Liver (tissue), 9 donors: ENCODE results near the gene HERC5. TPM values are rescaled to one million over a fixed set of nuclear protein-coding genes. Genes with fewer than 3 reads are reported as not detected.
"Not testable (repeated sequence)": the region's sequence is repeated elsewhere in the genome, so short reads cannot be mapped to it uniquely, and the experiment has no call there.

Experiments
- DNase-seq: peaks from one replicate; pipeline ENCODE4 v3.0.0-alpha.2; 2017; ENCODE audit warnings: low spot score
- H3K27ac ChIP-seq, 2 donors: one replicate each; pipeline ENCODE4 v1.7.0; 2013; ENCODE audit warnings: inconsistent platforms in 2 of 2, low read length in 2 of 2, control low read depth in 1 of 2, low read depth in 1 of 2, mild to moderate bottlenecking in 1 of 2
- H3K27me3 ChIP-seq, 4 donors: one replicate each; pipeline versions ENCODE4 v1.6.1 to v1.7.0; 2013; ENCODE audit warnings: low read length in 3 of 4, inconsistent platforms in 1 of 4, mild to moderate bottlenecking in 1 of 4, moderate library complexity in 1 of 4; ENCODE audit not compliant: control insufficient read depth in 4 of 4, insufficient read depth in 4 of 4
- H3K36me3 ChIP-seq, 4 donors: one replicate each; pipeline versions ENCODE4 v1.6.1 to v1.7.0; 2013; ENCODE audit warnings: low read length in 3 of 4, mild to moderate bottlenecking in 3 of 4, low read depth in 1 of 4, moderate library complexity in 1 of 4; ENCODE audit not compliant: control insufficient read depth in 4 of 4, insufficient read depth in 3 of 4
- H3K4me1 ChIP-seq, 4 donors: one replicate each; pipeline versions ENCODE4 v1.6.1 to v1.7.0; 2013; ENCODE audit warnings: low read length in 3 of 4, mild to moderate bottlenecking in 3 of 4, moderate library complexity in 1 of 4; ENCODE audit not compliant: control insufficient read depth in 4 of 4, insufficient read depth in 4 of 4
- H3K4me3 ChIP-seq, 3 donors: one replicate each; pipeline versions ENCODE4 v1.6.1 to v1.7.0; 2013; ENCODE audit warnings: low read length in 3 of 3, control low read depth in 1 of 3, low read depth in 1 of 3, mild to moderate bottlenecking in 1 of 3
- H3K9ac ChIP-seq, 2 donors: one replicate each; pipeline ENCODE4 v1.7.0; 2013; ENCODE audit warnings: low read length in 2 of 2, mild to moderate bottlenecking in 2 of 2, moderate library complexity in 2 of 2, control low read depth in 1 of 2, low read depth in 1 of 2
- H3K9me3 ChIP-seq, 4 donors: one replicate each; pipeline versions ENCODE4 v1.6.1 to v1.7.0; 2013; ENCODE audit warnings: low read length in 3 of 4; ENCODE audit not compliant: control insufficient read depth in 4 of 4
- ATF3 ChIP-seq: IDR thresholded peaks from 2 replicates; pipeline ENCODE4 v1.6.1; 2016; ENCODE audit warnings: antibody characterized with exemption
- CTCF ChIP-seq: fragments of 150-350 bp; IDR thresholded peaks from 2 replicates; pipeline ENCODE4 v1.5.1; 2017; ENCODE audit warnings: improper control_type of control experiment, low read depth, low read length; ENCODE audit not compliant: missing input control
- EGR1 ChIP-seq, 2 donors: IDR thresholded peaks; 2 replicates each; pipeline ENCODE4 v1.6.1; 2016 to 2018; ENCODE audit warnings: antibody characterized with exemption in 2 of 2, low read depth in 2 of 2
- FOXA1 ChIP-seq: IDR thresholded peaks from 2 replicates; pipeline ENCODE4 v1.6.1; 2016; ENCODE audit warnings: antibody characterized with exemption
- FOXA2 ChIP-seq: IDR thresholded peaks from 2 replicates; pipeline ENCODE4 v1.6.1; 2016; ENCODE audit warnings: antibody characterized with exemption
- GABPA ChIP-seq, 2 donors: IDR thresholded peaks in 1 of 2; conservative IDR thresholded peaks in 1 of 2; 2 replicates each; pipeline ENCODE4 v1.6.1; 2016; ENCODE audit warnings: antibody characterized with exemption in 2 of 2, mild to moderate bottlenecking in 1 of 2, moderate library complexity in 1 of 2
- HNF4A ChIP-seq, 2 donors: conservative IDR thresholded peaks; 2 replicates each; pipeline ENCODE4 v1.6.1; 2016; ENCODE audit warnings: antibody characterized with exemption in 2 of 2, mild to moderate bottlenecking in 2 of 2
- HNF4G ChIP-seq: IDR thresholded peaks from 2 replicates; pipeline ENCODE4 v1.6.1; 2016; ENCODE audit warnings: antibody characterized with exemption
- JUND ChIP-seq, 2 donors: IDR thresholded peaks; 2 replicates each; pipeline ENCODE4 v1.6.1; 2016; ENCODE audit warnings: antibody characterized with exemption in 2 of 2
- MAX ChIP-seq: IDR thresholded peaks from 2 replicates; pipeline ENCODE4 v1.6.1; 2016; ENCODE audit warnings: antibody characterized with exemption
- NR2F2 ChIP-seq: IDR thresholded peaks from 2 replicates; pipeline ENCODE4 v1.6.1; 2016; ENCODE audit warnings: antibody characterized with exemption
- RAD21 ChIP-seq, 2 donors: IDR thresholded peaks; 2 replicates each; pipeline ENCODE4 v1.6.1; 2016; ENCODE audit warnings: antibody characterized with exemption in 2 of 2, mild to moderate bottlenecking in 2 of 2
- REST ChIP-seq: IDR thresholded peaks from 2 replicates; pipeline ENCODE4 v1.6.1; 2016; ENCODE audit warnings: antibody characterized with exemption, mild to moderate bottlenecking
- RXRA ChIP-seq, 2 donors: IDR thresholded peaks; 2 replicates each; pipeline ENCODE4 v1.6.1; 2017 to 2018; ENCODE audit warnings: antibody characterized with exemption in 2 of 2, mild to moderate bottlenecking in 1 of 2
- SP1 ChIP-seq: IDR thresholded peaks from 2 replicates; pipeline ENCODE4 v1.6.1; 2018; ENCODE audit warnings: antibody characterized with exemption, mild to moderate bottlenecking
- TAF1 ChIP-seq: conservative IDR thresholded peaks from 2 replicates; pipeline ENCODE4 v1.6.1; 2016; ENCODE audit warnings: antibody characterized with exemption, mild to moderate bottlenecking
- YY1 ChIP-seq: IDR thresholded peaks from 2 replicates; pipeline ENCODE4 v1.6.1; 2016; ENCODE audit warnings: antibody characterized with exemption, mild to moderate bottlenecking
- ZBTB33 ChIP-seq: IDR thresholded peaks from 2 replicates; pipeline ENCODE4 v1.6.1; 2016; ENCODE audit warnings: antibody characterized with exemption
- WGBS: extraction: QIAGEN DNeasy Blood & Tissue Kit; methylation state at CpG from one replicate; pipeline ENCODE4 v1.1.7; 2013; 5-methylcytosine and 5-hydroxymethylcytosine counted together
- polyA plus RNA-seq, 2 donors: library from polyadenylated mRNA; stranded (reverse) in 1 of 2; unstranded in 1 of 2; fragments of 200-250 nt in 1 of 2; fragments of >200 nt in 1 of 2; fragmentation: Nextera tagmentation in 1 of 2; extraction: Ambion mirVana in 1 of 2; gene quantifications; one replicate each; pipeline versions ENCODE4 v1.2.1 to v1.2.3, GENCODE V29; 2013 to 2015
- total RNA-seq, 2 donors: library from RNA; depleted of rRNA; stranded (reverse); fragments of >200 nt; gene quantifications; one replicate each; pipeline ENCODE4 v1.2.3, GENCODE V29; 2014
- donor health status: healthy.
- donor health status: healthy.
- donor health status: healthy.
- donor health status: healthy.
- donor health status: healthy.

Gene HERC5
- total and polyA plus RNA-seq, 4 donors = 1.5 to 5.0 (median 2.9) TPM

- Histone ChIP-seq H3K36me3 (no peaks in the 10 kb centered on the region), H3K27me3 (no peaks in the 10 kb centered on the region), H3K9me3 (no peaks in the 10 kb centered on the region), H3K9ac (no peak overlapping the region), H3K27ac (no peak overlapping the region), H3K4me3 (no peak overlapping the region), H3K4me1 (no peaks in the 10 kb centered on the region)
- WGBS = 89% methylated on average over 5 of the region's 5 CpGs
- DNase-seq = no peak
- TF ChIP-seq HNF4G (no peak), REST (no peak), SP1 (no peak), HNF4A (conservative IDR thresholded peaks at IDR 0.05) (no peak), MAX (no peak), TAF1 (no peak), YY1 (no peak), ZBTB33 (no peak), JUND (IDR thresholded peaks at IDR 0.05) (no peak), EGR1 (IDR thresholded peaks at IDR 0.05; ENCODE audit: low read depth in 2 of 2) (no peak), CTCF (no peak), NR2F2 (no peak), RXRA (IDR thresholded peaks at IDR 0.05) (no peak), GABPA (IDR thresholded peaks at IDR 0.05 in 1 of 2, conservative IDR thresholded peaks at IDR 0.05 in 1 of 2) (no peak), ATF3 (no peak), FOXA2 (no peak), RAD21 (IDR thresholded peaks at IDR 0.05) (no peak), FOXA1 (no peak)
Observed at GRCh38 chr4:88447371-88448095, 9.4 kb upstream of the HERC5 start.

GRCh38 chr4:88448211-88448765 is 8.6 kb upstream of the HERC5 start:
- not testable (repeated sequence) for H3K9me3 ChIP-seq, H3K4me1 ChIP-seq, H3K4me3 ChIP-seq, DNase-seq, H3K36me3 ChIP-seq, H3K27me3 ChIP-seq, H3K27ac ChIP-seq, H3K9ac ChIP-seq
- 98% methylated on average over 7 of the region's 7 CpGs for WGBS
